CD14-positive monocyte (primary cell): ENCODE measurements around the gene NTM. TPM values are rescaled to one million over a fixed set of nuclear protein-coding genes. Genes with fewer than 3 reads are reported as not detected.

ENCODE experiments used
- DNase-seq, 3 donors: peaks; one replicate each; pipeline ENCODE4 v3.0.0-alpha.2; 2011 to 2022
- H2AFZ ChIP-seq: 2 replicates; pipeline ENCODE4 v1.6.0; 2012; ENCODE audit warnings: mild to moderate bottlenecking, low read depth, low read length, inconsistent platforms; ENCODE audit not compliant: insufficient read depth, poor library complexity, severe bottlenecking
- H3K27ac ChIP-seq, 2 donors: 1 replicate in 1 of 2; 2 replicates in 1 of 2; pipeline ENCODE4 v1.5.1; 2012 to 2013; ENCODE audit warnings: low read length in 2 of 2, control low read depth in 1 of 2, inconsistent platforms in 1 of 2, low read depth in 1 of 2, mild to moderate bottlenecking in 1 of 2
- H3K27me3 ChIP-seq, 2 donors: one replicate each; pipeline versions ENCODE4 v1.6.0 to v1.6.1; 2011 to 2013; ENCODE audit warnings: low read length in 2 of 2; ENCODE audit not compliant: control insufficient read depth in 2 of 2, insufficient read depth in 2 of 2
- H3K36me3 ChIP-seq, 2 donors: replicated peaks in 1 of 2; 1 replicate in 1 of 2; 2 replicates in 1 of 2; pipeline versions ENCODE4 v1.5.1 to v1.6.1; 2012 to 2013; ENCODE audit warnings: low read length in 2 of 2, control low read depth in 1 of 2, inconsistent platforms in 1 of 2, mild to moderate bottlenecking in 1 of 2; ENCODE audit not compliant: insufficient read depth in 2 of 2, control insufficient read depth in 1 of 2
- H3K4me1 ChIP-seq, 2 donors: 1 replicate in 1 of 2; 2 replicates in 1 of 2; pipeline versions ENCODE4 v1.5.1 to v1.6.1; 2012 to 2013; ENCODE audit warnings: low read length in 2 of 2, control low read depth in 1 of 2, inconsistent platforms in 1 of 2, mild to moderate bottlenecking in 1 of 2, moderate library complexity in 1 of 2; ENCODE audit not compliant: insufficient read depth in 2 of 2, control insufficient read depth in 1 of 2
- H3K4me2 ChIP-seq: replicated peaks from 2 replicates; pipeline ENCODE3; 2012; ENCODE audit warnings: low read length, moderate library complexity, mild to moderate bottlenecking; ENCODE audit not compliant: poor library complexity, severe bottlenecking; ENCODE audit errors: extremely low read depth
- H3K4me3 ChIP-seq, 3 experiments: fragments of 200-600 bp in 1 of 3; sonication (generic) in 1 of 3; replicated peaks in 1 of 3; 1 replicate in 2 of 3; 2 replicates in 1 of 3; pipeline ENCODE4 v1.5.1; 2011 to 2013; ENCODE audit warnings: low read length in 3 of 3, mild to moderate bottlenecking in 3 of 3, control low read depth in 2 of 3, low read depth in 2 of 3, inconsistent platforms in 1 of 3, moderate library complexity in 1 of 3
- H3K79me2 ChIP-seq: 2 replicates; pipeline ENCODE4 v1.6.0; 2012; ENCODE audit warnings: mild to moderate bottlenecking, control low read depth, inconsistent platforms, low read length, moderate library complexity; ENCODE audit not compliant: insufficient read depth
- H3K9ac ChIP-seq: 2 replicates; pipeline ENCODE4 v1.6.0; 2017; ENCODE audit warnings: low read length, mild to moderate bottlenecking; ENCODE audit not compliant: insufficient read depth, poor library complexity, severe bottlenecking
- H3K9me3 ChIP-seq, 2 donors: replicated peaks in 1 of 2; 1 replicate in 1 of 2; 2 replicates in 1 of 2; pipeline versions ENCODE4 v1.5.1 to v1.6.1; 2012 to 2013; ENCODE audit warnings: low read length in 2 of 2, control low read depth in 1 of 2; ENCODE audit not compliant: control insufficient read depth in 1 of 2, insufficient read depth in 1 of 2
- H4K20me1 ChIP-seq: 2 replicates; pipeline ENCODE4 v1.6.0; 2012; ENCODE audit warnings: mild to moderate bottlenecking, low read length, control low read depth, moderate library complexity; ENCODE audit not compliant: insufficient read depth
- H3K27ac Mint-ChIP-seq, 7 donors: one replicate each; pipeline ENCODE4 v1.8.0; 2020; ENCODE audit warnings: mild to moderate bottlenecking in 7 of 7, mixed read lengths in 7 of 7, moderate library complexity in 6 of 7, inconsistent platforms in 2 of 7
- H3K27me3 Mint-ChIP-seq, 3 donors: one replicate each; pipeline ENCODE4 v1.8.0; 2021 to 2022; ENCODE audit warnings: low read depth in 3 of 3, mild to moderate bottlenecking in 3 of 3, mixed read lengths in 3 of 3, moderate library complexity in 3 of 3, inconsistent platforms in 1 of 3
- H3K36me3 Mint-ChIP-seq, 2 donors: one replicate each; pipeline ENCODE4 v1.8.0; 2020; ENCODE audit warnings: mixed read lengths in 2 of 2, inconsistent platforms in 1 of 2, mild to moderate bottlenecking in 1 of 2
- H3K4me1 Mint-ChIP-seq: one replicate; pipeline ENCODE4 v1.8.0; 2020; ENCODE audit warnings: mild to moderate bottlenecking, mixed read lengths
- H3K4me3 Mint-ChIP-seq, 2 donors: one replicate each; pipeline ENCODE4 v1.8.0; 2020; ENCODE audit warnings: mild to moderate bottlenecking in 2 of 2, mixed read lengths in 2 of 2, moderate library complexity in 1 of 2
- H3K9me3 Mint-ChIP-seq, 7 donors: one replicate each; pipeline ENCODE4 v1.8.0; 2020 to 2022; ENCODE audit warnings: mixed read lengths in 7 of 7, mild to moderate bottlenecking in 6 of 7, moderate library complexity in 6 of 7, inconsistent platforms in 2 of 7
- WGBS: methylation state at CpG from one replicate; pipeline ENCODE4 v1.1.5; 2013; ENCODE audit warnings: missing lambda C conversion rate; ENCODE audit not compliant: insufficient coverage; 5-methylcytosine and 5-hydroxymethylcytosine counted together
- intact Hi-C, 2 donors: fragments of 100-400 bp; cut with micrococcal nuclease; formaldehyde crosslinking; loops; one replicate each; pipeline versions ENCODE4 v1.15.0 to v1.15.1; 2023
- polyA plus RNA-seq, 3 donors: library from polyadenylated mRNA; depleted of rRNA in 1 of 3; unstranded in 2 of 3; stranded (reverse) in 1 of 3; fragments of 300-500 nt in 2 of 3; fragments of >200 nt in 1 of 3; fragmentation: Illumina TruSeq in 2 of 3; gene quantifications; 1 replicate in 2 of 3; 2 replicates in 1 of 3; pipeline ENCODE4 v1.2.3, GENCODE V29; 2012 to 2021
- TF ChIP-seq, protein P1 (sequence below): fragments of 200-600 bp; IDR thresholded peaks from one replicate; pipeline ENCODE4 v1.8.0; 2022; ENCODE audit warnings: antibody characterized with exemption, mild to moderate bottlenecking

The NTM gene
- polyA plus RNA-seq, 3 donors = not detected

DNA sequence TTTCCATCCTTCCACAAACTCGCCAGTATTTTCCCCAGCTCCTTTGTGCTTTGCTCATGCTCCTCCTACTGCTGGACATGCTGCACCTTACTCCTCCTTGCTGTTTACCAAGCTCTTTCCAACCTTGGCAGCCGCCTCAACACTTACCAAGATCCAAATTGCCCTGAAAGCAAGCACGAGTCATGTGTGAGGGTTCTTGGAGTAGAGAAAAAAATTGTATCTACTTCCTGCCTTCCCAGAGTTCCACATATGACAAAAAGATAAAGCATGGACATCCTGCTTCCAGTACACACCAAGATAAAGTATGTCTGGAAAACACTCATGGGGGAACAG, 767.5 kb downstream of the NTM start:
- intact Hi-C loops = no loop called here
- 91% methylated on average over 1 of the region's 3 CpGs for WGBS
- H3K27me3 Mint-ChIP-seq = peaks cover 2 to 14% (median 10%) of the 10 kb centered on the region in 3 donors
- Histone ChIP-seq H2AFZ (no peak overlapping the region), H3K27me3 (no peaks in the 10 kb centered on the region), H3K9ac (no peak overlapping the region), H3K4me3 (no peak overlapping the region), H3K4me1 (no peaks in the 10 kb centered on the region), H3K36me3 (no peaks in the 10 kb centered on the region), H3K9me3 (no peaks in the 10 kb centered on the region), H4K20me1 (no peaks in the 10 kb centered on the region), H3K79me2 (no peaks in the 10 kb centered on the region), H3K4me2 (no peak overlapping the region), H3K27ac (no peak overlapping the region)
- peaks cover 0 to 4% (median 0%) of the 10 kb centered on the region in 7 donors for H3K9me3 Mint-ChIP-seq
- no peaks in the 10 kb centered on the region for H3K36me3 Mint-ChIP-seq
- H3K4me3 Mint-ChIP-seq = no peak overlapping the region
- TF ChIP-seq, protein P1, sequence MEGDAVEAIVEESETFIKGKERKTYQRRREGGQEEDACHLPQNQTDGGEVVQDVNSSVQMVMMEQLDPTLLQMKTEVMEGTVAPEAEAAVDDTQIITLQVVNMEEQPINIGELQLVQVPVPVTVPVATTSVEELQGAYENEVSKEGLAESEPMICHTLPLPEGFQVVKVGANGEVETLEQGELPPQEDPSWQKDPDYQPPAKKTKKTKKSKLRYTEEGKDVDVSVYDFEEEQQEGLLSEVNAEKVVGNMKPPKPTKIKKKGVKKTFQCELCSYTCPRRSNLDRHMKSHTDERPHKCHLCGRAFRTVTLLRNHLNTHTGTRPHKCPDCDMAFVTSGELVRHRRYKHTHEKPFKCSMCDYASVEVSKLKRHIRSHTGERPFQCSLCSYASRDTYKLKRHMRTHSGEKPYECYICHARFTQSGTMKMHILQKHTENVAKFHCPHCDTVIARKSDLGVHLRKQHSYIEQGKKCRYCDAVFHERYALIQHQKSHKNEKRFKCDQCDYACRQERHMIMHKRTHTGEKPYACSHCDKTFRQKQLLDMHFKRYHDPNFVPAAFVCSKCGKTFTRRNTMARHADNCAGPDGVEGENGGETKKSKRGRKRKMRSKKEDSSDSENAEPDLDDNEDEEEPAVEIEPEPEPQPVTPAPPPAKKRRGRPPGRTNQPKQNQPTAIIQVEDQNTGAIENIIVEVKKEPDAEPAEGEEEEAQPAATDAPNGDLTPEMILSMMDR = no peak
- H3K27ac Mint-ChIP-seq = no peak overlapping the region
- no peak for DNase-seq
- no peaks in the 10 kb centered on the region for H3K4me1 Mint-ChIP-seq

DNA sequence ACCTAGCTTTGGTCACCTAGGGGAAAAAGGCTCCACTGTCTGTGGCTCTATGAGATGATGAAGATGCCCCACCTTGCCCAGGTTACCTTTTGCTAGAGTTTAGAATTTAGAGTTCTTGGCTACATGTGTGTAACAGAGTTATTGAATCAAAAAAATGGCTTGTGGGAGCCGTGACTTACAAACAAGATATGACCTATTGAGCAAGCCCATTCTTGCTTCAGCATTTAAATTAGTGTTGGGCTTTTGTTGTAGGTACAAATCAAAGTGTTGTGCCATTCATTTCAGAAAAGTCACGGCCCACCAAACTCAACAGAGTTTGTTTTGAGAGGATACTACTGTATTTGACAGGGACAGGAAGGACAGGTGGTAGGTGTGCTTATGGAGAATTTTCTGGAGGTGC, 768.8 kb downstream of the NTM start:
- H3K4me2 ChIP-seq = no peak overlapping the region
- H3K9me3 ChIP-seq = no peaks in the 10 kb centered on the region
- H3K79me2 ChIP-seq = no peaks in the 10 kb centered on the region
- no peak overlapping the region for H2AFZ ChIP-seq
- peaks cover 0 to 4% (median 0%) of the 10 kb centered on the region in 7 donors for H3K9me3 Mint-ChIP-seq
- no peaks in the 10 kb centered on the region for H3K27me3 ChIP-seq
- TF ChIP-seq, protein P1 = no peak
- no peaks in the 10 kb centered on the region for H3K36me3 Mint-ChIP-seq
- no peaks in the 10 kb centered on the region for H3K4me1 ChIP-seq
- peaks cover 2 to 13% (median 10%) of the 10 kb centered on the region in 3 donors for H3K27me3 Mint-ChIP-seq
- no peaks in the 10 kb centered on the region for H4K20me1 ChIP-seq
- intact Hi-C loops = no loop called here
- no peak overlapping the region for H3K4me3 ChIP-seq
- no peak overlapping the region for H3K9ac ChIP-seq
- H3K4me3 Mint-ChIP-seq = no peak overlapping the region
- no peak overlapping the region for H3K27ac Mint-ChIP-seq
- 100% methylated on average over 2 of the region's 2 CpGs for WGBS
- H3K27ac ChIP-seq = no peak overlapping the region
- no peak for DNase-seq
- H3K36me3 ChIP-seq = no peaks in the 10 kb centered on the region
- H3K4me1 Mint-ChIP-seq = no peaks in the 10 kb centered on the region
